HFF-Myc (cell line): ENCODE measurements around the gene CENPX.
A peak's percentile ranks its signal among the peaks of the same experiment; 100 is the strongest.

Experiments used
- DNase-seq: peaks from one replicate; pipeline ENCODE4 v3.0.0-alpha.2; 2011; ENCODE audit warnings: low read depth; ENCODE audit errors: extremely low read depth
- H3K4me3 ChIP-seq: replicated peaks from 2 replicates; pipeline ENCODE4 v1.5.1; 2011; ENCODE audit warnings: low read depth, mild to moderate bottlenecking, control low read depth, low read length
- TF ChIP-seq, protein P1 (sequence below): IDR thresholded peaks from 2 replicates; pipeline ENCODE4 v1.5.1; 2012; ENCODE audit warnings: mild to moderate bottlenecking, low read depth, low read length, control low read depth; ENCODE audit errors: missing control alignments

The CENPX gene

DNA sequence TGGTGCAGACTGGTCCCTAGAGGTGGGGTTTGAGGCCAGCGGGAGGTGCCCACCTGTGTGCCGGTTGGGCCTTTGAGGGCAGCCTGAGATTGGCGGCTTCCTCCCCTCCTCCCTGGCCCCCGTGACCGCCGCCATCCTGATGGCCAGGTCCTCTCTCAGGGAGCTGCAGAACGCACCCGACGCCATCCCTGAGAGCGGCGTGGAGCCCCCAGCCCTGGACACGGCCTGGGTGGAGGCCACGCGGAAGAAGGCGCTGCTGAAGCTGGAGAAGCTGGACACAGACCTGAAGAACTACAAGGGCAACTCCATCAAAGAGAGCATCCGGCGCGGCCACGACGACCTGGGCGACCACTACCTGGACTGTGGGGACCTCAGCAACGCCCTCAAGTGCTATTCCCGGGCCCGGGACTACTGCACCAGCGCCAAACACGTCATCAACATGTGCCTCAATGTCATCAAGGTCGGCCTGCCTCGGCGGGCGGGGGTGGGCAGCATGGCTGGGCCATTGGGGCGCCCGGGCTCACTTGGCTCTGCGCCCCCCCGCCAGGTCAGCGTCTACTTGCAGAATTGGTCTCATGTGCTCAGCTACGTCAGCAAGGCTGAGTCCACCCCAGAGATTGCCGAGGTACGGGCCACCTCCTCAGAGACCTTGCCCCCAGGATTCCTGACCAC is 31.8 kb upstream of the CENPX start:
- no peak overlapping the region for H3K4me3 ChIP-seq
- no peak for DNase-seq
- TF ChIP-seq, protein P1, sequence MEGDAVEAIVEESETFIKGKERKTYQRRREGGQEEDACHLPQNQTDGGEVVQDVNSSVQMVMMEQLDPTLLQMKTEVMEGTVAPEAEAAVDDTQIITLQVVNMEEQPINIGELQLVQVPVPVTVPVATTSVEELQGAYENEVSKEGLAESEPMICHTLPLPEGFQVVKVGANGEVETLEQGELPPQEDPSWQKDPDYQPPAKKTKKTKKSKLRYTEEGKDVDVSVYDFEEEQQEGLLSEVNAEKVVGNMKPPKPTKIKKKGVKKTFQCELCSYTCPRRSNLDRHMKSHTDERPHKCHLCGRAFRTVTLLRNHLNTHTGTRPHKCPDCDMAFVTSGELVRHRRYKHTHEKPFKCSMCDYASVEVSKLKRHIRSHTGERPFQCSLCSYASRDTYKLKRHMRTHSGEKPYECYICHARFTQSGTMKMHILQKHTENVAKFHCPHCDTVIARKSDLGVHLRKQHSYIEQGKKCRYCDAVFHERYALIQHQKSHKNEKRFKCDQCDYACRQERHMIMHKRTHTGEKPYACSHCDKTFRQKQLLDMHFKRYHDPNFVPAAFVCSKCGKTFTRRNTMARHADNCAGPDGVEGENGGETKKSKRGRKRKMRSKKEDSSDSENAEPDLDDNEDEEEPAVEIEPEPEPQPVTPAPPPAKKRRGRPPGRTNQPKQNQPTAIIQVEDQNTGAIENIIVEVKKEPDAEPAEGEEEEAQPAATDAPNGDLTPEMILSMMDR, result no peak

DNA sequence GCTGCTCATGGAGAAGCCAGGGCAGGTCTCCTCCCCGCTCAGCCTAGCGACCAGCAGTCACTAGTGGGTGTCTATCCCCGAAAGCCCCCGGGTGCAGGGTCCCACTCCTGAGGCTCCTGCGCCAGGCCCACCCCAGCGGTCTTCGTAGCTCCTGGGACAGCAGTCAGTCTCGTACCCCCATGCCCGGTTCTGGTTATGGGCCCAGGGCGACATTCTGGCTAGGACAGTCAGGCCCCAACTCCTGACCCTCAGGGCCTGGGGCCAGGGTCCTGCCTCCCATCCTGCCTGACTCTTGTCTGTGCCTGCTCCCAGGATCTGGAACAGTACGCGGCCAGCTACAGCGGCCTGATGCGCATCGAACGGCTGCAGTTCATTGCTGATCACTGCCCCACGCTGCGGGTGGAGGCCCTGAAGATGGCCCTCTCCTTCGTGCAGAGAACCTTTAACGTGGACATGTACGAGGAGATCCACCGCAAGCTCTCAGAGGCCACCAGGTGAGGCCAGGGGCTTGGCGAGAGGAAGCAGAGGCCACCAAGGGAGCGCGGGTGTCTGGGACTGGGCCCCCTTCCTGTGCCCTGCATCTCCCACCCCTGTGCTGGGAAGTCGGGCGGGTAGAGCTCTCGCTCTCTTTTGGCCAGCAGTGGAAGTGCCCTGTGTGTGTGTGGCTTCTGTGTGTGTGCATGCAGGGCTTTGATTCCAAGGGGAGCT is 31.0 kb upstream of the CENPX start:
- H3K4me3 ChIP-seq, result peak overlapping the region; percentile 87
- DNase-seq, result no peak
- TF ChIP-seq, protein P1, result no peak

DNA sequence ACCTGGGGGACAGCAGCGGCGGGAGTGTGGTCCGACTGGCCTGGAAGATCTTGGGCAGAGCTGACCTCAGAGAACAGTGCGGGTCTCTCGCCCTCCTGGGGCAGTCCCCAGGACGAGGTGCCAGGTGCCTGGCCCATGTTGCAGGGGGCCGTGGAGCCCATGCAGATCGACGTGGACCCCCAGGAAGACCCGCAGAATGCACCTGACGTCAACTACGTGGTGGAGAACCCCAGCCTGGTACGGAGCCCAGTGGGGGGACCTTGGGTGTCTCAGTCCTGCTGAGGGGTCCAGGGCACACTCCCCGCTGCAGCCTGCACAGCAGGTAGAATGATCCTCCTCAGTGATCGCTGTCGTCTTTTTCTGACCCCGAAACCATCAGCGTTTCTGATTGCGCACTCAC is 30.5 kb upstream of the CENPX start:
- no peak for DNase-seq
- TF ChIP-seq, protein P1, result no peak
- peak overlapping the region; percentile 87 for H3K4me3 ChIP-seq

DNA sequence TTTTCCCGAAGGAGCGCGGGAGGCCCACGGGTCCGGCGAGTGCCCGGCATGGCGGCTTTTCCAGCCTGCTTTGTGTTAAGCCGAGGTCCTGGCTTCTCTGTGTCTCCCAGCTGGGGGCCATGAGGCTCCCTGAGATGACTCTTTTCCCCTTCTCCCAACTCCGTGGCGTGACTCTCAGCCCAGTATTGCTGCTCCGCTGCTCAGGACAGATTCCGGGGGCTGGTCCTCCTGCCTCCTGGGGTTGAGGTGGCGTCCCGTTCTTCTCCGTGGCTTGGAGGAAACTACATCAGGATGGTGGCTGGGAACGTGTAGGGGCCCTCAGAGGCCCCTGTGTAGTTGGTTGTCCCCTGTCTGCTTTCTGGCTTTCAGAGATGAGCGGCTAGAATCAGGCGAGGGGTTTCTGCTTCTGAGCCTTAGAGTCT is 30.0 kb upstream of the CENPX start:
- TF ChIP-seq, protein P1, result no peak
- peak overlapping the region; percentile 87 for H3K4me3 ChIP-seq
- DNase-seq, result no peak

DNA sequence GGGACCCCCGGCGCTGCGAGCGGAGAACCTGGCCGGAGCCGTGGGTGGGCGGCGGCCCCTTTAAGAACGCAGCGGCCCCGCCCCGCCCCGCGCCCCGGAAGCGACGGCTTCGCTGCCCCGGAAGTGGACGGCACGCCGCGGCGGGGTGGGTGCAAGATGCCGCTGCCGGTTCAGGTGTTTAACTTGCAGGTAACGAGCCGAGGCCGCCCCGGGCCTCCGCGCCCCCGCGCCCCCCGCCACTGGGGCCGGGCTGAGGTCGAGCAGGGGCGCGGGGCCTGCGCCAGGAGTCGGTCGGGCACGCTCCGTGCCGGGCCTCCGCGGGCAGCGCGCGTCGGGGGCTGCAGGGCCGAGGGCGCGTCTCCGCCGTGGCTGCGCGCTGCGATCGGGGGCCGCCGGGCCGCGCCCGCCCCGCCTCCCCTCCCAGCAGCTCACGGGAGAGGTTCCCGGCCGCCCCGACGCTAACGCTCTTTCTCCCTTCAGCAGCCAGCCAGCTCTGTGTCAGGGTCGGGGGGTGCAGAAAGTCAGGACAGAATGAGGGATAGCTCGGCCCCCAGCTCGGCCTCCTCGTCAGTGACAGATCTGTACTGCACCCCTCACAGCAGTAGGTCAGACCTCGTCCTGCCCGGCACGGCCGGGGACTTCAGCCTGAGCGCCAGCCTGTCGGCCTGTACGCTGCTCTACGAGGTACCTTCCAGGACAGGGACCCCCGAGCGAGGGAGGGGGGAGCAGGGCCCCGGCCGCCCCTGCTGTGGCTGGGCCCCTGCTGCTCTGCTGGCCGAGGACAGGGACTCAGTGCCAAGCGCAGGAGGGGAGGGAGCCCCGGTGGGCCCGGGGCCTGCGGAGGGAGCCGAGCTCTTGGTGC is 29.3 kb upstream of the CENPX start, which contains the start of the genes GPS1 and RFNG:
GPS1 (plus strand) TSS at position 123 of the 862 bp plus-strand sequence; CDS start at position 157, 34 bp downstream.
RFNG (minus strand) TSS at position 36 of the 862 bp plus-strand sequence. CDS start 45 bp downstream, outside the sequence.
- TF ChIP-seq, protein P1, result no peak
- peak within 1 kb of the TSS; percentile 87 for H3K4me3 ChIP-seq
- no peak for DNase-seq

DNA sequence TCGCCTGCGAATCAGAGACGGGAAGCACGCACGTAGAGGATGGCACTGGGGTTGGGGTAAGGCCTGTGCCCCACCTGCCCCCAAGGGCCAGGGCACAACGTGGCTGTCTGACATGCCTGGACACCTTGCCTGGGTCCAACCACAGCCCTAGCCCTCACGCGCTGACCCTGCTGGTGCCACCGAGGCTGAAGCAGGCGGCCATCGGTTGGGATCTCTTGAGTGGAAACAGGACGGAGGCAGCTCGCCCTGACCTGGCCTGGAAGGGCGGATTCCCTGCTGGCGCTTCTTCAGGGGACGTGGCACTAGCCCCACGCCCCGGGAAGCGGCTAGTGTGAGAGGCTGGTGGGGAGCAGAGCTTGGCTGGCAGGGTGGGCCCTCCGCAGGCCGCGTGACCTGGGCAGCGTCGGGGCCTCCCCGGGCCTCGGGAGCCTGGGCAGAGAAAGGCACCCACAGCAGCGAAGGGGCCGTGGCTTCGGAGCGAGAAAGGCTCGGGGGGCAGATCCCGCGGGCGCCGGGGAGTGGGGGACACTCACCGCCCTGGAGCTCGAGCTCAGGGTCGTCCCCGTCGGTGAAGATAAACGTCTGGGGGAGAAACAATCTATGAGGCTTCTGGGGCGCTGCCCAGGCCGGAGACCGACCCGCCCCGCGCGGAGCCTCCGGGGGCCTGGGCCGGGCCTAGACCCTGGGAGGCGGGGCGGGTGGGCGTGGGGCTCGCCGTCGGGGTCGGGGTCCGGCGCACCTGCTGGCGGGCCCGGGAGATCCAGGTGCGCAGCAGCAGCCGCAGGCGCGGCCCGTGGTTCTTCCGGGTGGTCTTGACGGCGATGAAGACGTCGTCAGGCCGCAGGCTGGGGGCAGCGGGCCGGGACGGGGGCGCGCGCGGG is 28.3 kb upstream of the CENPX start:
- peak overlapping the region; percentile 87 for H3K4me3 ChIP-seq
- no peak for DNase-seq
- TF ChIP-seq, protein P1, result no peak
